RCC 7860 (cell line): ENCODE results near the gene METTL25B.
A peak's percentile ranks its signal among the peaks of the same experiment; 100 is the strongest.

Experiments
- DNase-seq: peaks from one replicate; pipeline ENCODE4 v3.0.0-alpha.2; 2015; ENCODE audit warnings: low spot score
- FAIRE-seq: peaks from 2 replicates; lab custom pipeline; 2012; peaks lifted over from hg19 to GRCh38; lab: Jason Lieb, UNC

METTL25B gene

DNA sequence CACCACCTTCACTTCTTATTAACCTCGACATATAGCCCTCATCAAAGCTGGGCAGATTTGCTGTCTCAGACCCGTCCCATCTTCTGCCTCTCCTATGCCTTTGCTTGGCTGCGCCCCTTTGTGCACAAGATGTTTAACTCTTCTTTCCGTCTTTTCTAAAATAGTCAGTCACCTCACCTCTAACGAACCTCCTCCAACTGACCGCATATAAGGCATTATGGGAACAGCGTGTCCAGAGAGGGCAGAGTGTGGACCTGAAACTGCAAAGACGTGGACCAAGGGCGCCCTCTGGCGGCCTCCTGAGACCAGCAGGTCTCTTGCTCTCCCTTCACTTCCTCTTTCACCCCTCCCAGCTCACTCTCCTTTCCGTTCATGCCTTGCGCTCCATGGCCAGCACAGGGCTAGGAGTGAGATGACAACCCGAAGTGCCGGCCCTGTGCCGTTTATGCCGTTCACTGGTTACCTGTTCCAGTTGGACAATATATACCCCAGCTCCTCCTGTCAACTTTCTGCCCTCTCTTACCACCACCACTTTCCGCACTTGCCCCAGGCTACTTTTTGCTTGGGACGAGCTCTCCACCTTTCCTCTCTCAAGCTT lies 2.5 kb upstream of the METTL25B start:
- FAIRE-seq (peak; percentile 46), DNase-seq (peak; percentile 90)

DNA sequence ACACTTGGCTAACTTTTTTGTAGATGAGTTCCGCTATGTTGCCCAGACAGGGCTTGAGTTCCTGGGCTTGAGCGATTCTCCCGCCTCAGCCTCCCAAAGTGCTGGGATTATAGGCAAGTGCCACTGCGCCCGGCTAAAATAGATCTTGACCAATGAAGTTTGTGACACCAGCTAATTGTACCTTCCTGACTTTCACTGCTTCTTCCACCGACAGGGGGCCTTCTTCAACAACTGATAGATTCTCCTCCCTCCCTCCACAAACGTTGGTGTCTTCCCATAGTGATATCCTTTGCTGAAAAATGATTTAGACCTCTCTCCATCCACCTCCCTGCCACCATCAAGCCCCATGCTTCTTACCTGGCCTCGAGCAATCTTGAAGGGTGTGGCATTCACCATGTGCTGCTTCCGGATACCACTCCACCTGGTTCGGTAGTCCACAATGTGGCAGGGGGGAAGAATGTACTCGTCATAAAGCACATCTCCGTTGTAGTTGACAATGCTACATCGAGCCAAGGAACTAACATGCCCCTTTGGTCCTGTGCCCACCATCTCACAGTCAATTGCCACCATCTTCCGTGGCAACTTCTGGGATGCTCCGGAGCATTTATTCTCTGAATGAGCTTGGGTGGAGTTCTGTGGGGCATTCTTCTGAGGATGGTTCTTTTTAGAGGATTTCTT lies 1.6 kb upstream of the METTL25B start:
- FAIRE-seq, result no peak
- peak; percentile 70 for DNase-seq

DNA sequence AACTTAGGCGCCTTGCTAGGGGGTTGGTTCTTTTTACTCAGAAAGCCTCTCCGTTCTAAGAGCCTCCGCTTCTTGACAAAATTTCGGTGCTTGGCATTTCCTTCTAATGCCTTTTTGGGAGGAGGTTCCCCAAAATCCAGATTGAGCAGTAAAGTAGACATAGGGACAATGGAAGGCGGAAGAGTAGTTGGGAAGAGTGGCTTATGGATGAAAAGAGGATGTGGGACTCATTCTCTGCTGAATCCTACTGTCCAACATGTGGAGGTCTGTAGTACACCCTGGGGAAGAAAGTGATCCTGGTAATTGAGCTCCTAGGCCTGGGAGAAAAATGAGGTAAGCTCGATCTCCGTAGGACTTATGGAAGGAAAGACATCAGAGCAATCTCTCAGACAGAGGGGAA lies 777 bp upstream of the METTL25B start:
- no peak for FAIRE-seq
- no peak for DNase-seq

DNA sequence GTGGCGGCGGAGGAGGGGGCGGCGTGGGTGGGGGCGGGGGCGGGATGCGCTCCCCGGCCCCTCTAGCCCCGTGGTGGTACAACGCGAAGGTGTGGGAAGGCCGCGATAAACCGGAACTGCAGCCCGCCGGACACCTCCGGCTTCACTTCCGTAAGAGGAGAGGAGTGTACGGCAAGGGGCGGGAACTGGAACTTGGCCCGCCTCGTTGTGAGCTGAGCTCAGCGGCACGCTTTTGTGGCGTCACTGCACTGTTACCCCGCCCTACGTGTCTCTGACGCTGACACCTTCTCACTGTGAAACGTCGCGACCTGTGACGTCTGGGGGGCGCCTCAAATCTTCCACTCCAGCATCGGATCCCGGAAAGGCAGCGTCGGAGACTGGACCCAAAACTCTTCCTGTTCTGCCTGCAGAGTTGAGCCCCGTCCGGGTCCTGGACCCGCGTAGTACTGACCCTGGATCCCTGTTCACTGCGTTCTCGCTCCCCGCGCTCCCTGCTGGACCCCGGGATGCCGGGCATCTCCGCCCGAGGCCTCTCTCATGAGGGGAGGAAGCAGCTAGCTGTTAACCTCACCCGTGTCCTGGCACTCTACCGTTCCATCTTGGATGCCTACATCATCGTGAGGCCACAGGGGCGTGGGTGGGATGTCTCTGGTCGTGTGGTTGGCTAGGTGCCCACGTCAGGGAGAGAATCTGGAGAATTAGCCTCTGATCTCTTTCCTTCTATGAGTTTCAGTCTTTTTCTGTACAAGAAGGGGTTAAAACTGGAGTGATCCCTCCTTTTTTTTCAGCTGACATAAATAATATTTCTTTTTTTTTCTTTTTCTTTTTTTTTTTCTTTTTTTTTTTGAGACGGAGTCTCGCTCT lies 562 bp downstream of the METTL25B start, which contains the start of gene ISG20L2:
TSS of gene ISG20L2 (minus strand) at position 168 of the 864 bp plus-strand sequence. CDS start 1,114 bp downstream, outside the sequence.
- DNase-seq, result peak; percentile 90

DNA sequence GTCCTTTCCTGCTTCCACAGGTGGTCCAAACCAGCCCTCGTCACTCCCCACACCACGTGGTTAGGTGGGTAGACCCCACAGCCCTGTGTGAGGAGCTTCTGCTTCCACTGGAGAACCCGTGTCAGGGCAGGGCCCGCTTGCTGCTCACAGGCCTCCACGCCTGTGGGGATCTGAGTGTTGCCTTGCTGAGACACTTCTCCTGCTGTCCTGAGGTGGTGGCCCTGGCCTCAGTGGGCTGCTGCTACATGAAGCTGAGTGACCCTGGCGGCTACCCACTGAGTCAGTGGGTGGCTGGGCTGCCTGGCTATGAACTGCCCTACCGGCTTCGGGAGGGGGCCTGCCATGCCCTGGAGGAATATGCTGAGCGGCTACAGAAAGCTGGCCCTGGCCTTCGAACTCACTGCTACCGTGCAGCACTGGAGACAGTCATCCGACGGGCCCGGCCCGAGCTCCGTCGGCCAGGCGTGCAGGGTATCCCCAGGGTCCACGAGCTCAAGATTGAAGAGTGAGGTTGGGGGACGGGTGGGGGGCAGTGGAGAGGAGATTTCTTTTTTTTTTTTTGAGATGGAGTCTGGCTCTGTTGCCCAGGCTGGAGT lies 5.8 kb downstream of the METTL25B start:
- no peak for FAIRE-seq

More for the DNA sequence above, 562 bp downstream of the METTL25B start, which contains the start of gene ISG20L2:
- no peak for FAIRE-seq

DNA sequence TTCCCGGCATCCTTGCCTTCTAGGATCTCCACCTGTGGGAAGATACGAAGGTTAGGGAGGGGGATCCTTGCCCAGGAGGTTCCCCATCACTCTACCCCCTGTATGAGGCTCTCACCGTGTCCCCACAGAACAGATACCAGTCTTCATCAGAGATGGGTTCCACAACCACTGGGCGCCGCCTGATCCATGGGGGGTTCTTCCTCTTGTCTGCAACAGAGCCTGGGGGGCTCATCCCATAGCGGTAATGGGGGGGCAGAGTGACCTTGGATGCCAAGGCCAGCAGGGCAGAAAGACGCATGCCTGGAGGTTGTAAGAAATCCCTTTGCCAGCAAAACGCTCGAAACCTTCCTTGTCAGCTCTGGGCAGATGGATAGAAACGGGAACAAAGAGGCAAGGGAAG lies 10.1 kb downstream of the METTL25B start:
- FAIRE-seq (no peak), DNase-seq (no peak)

More for the DNA sequence above, 5.8 kb downstream of the METTL25B start:
- DNase-seq, result no peak

DNA sequence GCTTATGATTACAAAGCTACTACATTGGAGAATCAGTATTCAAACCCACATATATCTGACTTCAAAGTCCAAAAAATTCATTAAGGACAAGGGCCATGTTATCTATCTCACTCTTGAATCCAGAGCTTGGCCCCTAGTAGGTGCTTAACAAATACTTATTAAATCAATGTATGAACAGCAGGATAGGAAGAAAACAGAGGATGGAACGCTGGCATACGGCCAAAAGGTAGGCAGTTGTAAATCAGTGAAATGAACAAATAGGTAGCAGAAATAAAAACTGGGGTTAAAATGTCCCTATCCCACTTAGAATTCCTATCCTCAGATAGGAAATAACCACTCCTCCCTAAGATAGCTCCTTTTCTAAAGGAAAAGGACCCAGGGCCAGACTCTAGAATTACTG lies 10.6 kb downstream of the METTL25B start:
- no peak for DNase-seq
- no peak for FAIRE-seq

DNA sequence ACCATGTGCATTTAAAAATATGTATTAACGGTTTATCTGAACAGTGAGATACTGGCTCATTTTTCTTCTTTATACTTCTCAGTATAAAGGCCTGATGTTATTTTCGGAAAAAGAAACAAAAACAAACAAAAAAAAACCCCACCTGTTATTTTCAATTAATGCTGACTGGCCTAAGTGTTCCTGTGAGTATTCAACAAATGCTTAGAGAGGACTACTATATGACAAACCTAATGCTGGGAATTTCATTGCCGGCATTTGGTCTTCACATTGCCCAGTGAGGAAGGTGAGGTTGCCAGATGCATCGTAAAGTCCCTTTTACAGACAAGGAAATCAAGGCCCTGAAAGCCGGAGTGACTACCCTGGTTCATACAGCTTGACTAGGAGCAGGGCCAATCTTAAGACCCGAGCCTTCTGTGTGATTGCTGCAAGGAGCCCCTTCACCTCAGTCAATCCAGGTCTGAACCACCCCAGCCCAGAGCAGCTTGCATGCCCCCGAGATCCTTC lies 12.0 kb downstream of the METTL25B start:
- no peak for FAIRE-seq
- DNase-seq, result no peak

DNA sequence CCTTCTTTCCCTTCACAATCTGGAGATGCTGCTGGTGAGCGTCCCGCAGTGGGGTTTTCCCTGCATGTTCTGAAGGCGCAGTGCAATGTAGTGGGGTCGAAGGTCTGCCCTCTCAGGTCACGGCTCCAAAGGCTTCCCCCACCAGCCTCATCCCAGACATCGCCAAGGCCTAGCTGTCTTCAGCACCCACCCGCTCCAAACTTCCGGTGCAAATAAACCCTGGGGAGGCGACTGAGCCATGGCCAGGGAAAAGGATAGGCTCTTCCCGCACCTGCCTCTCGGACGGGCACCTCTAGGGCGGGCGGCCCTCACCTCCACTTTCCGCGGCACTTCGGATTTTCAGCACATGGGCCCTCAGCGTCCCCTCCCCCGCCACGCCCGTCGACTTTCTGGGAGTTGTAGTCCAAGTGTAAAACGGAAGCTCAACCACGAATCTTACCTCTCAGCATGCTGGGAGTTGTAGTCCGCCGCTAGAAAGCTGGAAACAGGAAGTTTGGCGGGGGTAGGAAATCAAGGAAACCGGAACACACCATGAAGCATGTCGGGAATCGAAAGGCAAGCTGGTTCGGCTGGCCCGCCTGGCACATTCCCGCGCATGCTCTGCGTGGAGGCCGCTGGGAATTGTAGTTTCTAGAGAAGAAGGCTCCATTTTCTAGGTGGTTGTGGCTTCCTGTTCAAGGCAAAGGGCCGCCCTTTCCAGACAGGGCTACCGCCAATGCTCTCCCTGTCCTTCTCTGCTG lies 12.6 kb downstream of the METTL25B start, which contains the start of gene MRPL24:
TSS of gene MRPL24 (minus strand) at position 348 of the 740 bp plus-strand sequence. CDS start 2,384 bp downstream, outside the sequence.
- FAIRE-seq, result peak; percentile 93
- peak; percentile 100 for DNase-seq

DNA sequence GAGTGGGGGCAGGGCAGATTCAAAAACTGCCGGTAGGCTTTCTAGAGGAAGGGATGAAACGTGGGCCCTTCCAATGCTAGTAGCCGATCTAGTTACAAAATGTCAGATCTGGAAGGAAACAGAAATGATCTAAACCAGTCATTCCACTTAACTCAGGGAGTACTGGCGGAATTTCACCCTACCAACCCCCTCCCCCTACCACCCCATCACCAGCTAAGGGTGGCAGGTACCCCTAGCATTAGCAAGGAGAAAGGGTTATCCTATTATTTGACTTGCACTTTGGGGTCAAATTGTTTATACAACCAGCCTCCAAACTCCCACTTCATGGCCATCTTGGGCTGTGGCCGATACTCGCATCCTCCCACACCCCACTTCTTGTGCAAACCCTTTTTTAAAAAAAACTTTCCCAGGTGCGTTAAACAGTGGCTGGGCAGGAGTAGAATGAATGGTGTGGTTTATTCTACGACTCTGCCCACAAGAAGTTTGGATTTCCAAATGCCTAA lies 13.3 kb downstream of the METTL25B start:
- FAIRE-seq (no peak), DNase-seq (no peak)

DNA sequence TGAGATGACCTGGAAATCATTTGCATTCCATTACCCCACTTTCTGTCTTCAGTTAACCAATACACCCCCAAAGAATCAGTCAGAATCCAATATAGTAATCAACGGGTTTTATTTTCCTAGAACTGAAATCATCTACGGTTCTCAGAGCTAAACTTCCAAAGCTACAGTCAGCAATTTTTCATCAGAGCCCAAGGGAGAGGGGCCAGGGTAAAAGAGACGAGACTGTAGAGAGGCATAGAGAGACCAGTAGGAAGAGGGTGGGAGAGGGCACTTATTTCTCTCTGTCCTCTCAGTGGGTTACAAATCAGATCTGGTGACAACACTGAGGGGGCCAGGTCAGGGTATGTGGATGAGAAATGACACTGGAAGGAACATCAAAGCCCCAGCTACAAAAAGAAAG lies 13.7 kb downstream of the METTL25B start:
- DNase-seq, result no peak
- no peak for FAIRE-seq

DNA sequence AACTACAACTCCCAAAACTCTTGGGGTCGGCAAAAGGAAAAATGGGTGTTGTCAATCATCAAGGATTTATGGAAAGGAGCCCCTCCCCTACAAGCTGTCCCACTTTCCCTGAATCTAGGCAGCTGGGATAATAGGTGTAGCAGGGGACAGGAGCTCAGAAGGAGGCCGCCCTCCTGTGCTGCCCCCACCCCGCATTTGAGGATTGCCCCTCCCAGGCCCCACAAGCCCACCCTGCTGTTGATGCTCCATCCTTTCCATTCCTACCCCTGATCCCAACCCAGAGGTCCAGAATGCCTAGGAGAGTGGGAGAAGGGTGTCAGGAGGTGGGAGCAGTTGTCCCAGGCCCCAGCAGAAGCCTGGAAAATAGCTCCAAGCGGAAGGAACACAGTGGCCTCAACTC lies 14.5 kb downstream of the METTL25B start:
- FAIRE-seq (no peak), DNase-seq (no peak)

DNA sequence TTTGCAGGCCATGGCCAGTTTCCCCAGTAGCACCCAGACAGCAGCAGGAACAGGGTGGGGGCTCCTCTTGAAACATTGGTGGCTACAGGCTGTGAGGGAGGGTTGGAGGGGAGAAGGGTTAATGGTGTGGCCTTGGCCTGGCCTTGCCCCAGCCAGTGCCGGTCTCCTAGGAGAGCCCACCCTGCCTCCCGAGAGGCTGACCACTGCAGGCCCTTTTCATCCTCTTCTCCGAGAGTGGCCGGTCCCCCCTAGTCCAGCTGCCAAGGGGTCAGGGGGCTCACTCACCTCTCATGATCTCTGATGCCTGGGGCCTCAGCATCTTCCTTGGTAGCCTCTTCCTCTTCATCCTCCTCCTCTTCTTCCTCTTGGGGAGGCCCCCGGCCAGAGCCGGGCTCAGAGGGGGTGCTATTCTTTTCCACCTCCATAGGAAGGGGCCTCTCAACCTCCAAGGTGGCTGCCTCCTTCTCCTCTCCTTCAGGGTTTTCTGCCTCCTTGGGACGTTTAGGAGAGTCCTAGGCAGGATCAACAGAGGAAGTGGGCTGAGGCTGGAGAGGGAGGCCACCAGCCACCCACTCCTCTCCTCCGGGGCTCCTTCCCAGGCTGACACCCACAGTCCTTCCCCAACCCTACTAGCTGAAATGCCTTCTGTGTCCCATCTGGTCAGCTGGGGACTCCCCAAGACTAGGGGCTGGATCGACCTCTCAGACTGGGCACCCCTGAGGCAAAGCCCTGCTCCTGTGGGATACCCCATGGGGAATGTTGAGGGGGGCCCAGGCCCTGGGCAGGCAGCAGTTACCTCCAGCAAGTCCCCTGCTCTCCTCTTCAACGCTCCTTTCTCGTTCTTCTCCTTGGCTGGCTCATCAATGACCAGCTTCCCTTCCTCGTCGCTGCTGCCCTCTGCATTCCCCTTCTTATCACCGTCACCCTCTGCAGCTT lies 15.4 kb downstream of the METTL25B start:
- FAIRE-seq, result no peak
- DNase-seq, result no peak

DNA sequence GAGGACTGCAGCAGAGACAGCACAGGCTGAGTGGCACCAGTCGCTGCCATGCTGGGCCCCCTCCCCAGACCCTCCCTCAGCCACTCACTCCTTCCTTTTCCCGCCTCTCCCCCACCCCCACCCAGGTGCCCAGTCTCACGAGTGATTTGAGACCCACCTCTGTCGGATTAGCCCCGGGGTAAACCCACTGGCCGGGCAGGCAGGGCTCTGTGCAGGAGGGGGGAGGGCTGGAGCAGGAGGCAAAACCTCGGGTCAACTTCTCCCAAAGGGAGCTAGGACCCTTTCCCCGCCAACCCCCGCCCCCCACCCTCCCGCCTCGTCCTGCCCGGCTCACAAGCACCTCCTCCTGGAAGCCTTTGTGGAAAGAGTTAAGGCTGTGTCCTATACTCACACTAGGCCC lies 16.1 kb downstream of the METTL25B start:
- DNase-seq (no peak), FAIRE-seq (no peak)

DNA sequence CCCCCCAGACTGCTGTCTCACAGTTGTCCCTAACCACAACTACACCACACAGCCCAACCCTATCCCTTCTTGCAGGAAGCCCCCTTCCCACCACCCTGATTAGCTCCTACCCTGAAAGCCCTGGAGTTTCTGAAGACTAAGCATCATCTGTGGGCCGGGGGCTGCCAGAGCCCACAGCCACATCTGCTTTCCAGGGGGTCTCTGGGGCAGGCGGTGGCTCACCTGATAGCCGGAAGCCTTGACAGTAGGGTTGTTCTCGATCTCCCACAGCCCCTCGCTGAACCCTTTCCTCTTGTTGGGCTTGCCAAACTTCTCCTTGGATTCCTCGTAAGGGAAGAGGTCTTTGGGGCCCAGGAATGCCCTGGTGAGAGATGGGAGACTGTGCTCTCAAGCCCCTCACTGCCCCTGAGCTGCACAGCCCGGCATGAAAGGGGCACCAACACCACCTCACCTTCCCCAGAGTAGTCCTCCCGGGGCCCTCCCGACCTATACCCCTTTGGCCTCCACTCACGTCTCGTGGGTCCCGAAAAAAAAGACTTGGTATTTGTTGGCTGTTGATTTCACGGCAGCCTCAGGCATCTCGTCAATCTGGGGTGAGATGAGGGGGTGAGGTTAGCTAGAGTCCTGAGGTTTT lies 16.6 kb downstream of the METTL25B start:
- DNase-seq (no peak), FAIRE-seq (no peak)

DNA sequence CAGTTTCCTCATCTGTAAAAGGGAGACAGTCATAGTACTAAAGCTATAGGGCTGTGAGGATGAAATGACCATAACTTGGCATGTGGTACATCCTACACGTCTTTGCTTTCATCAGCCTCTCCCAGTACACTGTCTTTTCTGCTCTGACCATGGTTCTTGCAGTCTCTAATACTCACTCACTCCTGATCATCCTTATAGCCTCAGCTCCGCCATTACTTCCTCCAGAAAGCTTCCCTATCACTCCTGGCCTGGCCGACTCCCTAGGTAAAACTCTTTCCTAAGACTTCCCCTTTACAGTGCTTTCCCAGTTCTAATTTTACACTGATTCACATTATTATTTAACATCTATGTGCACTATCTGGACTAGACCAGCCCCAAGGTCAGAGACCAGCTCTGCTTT lies 17.6 kb downstream of the METTL25B start:
- no peak for FAIRE-seq
- DNase-seq, result no peak

DNA sequence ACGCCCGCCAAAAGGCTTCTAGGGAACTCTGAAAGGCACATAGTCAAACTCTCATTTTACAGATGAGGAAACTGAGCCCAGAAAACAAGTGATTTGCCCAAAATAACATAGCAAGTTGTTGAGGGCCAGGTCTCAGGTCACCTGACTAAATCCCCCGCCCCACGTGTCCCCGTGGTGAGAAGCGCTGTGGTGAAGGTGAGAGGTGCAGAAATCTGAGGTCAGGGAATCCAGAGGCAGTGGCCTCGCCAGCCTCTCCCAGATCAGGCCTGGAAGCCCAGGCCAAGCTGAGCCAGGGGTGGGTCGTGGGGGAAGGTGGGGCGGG lies 18.1 kb downstream of the METTL25B start:
- DNase-seq (no peak), FAIRE-seq (no peak)
